SK-N-SH treated with all-trans-retinoic acid at 6 μM for 48 hours (cell line): ENCODE data around the gene TMEFF2.

Source experiments
- ARNTL ChIP-seq: fragments of 450-650 bp; formaldehyde crosslinking; IDR thresholded peaks from 2 replicates; pipeline ENCODE4 v1.5.0; 2020; ENCODE audit warnings: low read depth, mild to moderate bottlenecking, moderate library complexity, borderline replicate concordance
- CSDC2 ChIP-seq: fragments of 250-450 bp; sonication (Bioruptor Pico); IDR thresholded peaks from 2 replicates; pipeline ENCODE4 v1.5.0; 2020; ENCODE audit warnings: mild to moderate bottlenecking, moderate library complexity
- ESRRG ChIP-seq: fragments of 250-450 bp; sonication (Bioruptor Pico); IDR thresholded peaks from 2 replicates; pipeline ENCODE4 v1.6.1; 2021; ENCODE audit warnings: mild to moderate bottlenecking
- GLIS3 ChIP-seq: fragments of 250-450 bp; sonication (Bioruptor Pico); IDR thresholded peaks from 2 replicates; pipeline ENCODE4 v1.5.0; 2020; ENCODE audit warnings: mild to moderate bottlenecking, moderate library complexity
- ISL1 ChIP-seq: fragments of 250-450 bp; sonication (Bioruptor Pico); IDR thresholded peaks from 2 replicates; pipeline ENCODE4 v2.1.2; 2022; ENCODE audit warnings: mild to moderate bottlenecking, moderate library complexity
- OSR1 ChIP-seq: fragments of 250-450 bp; sonication (Bioruptor Pico); IDR thresholded peaks from 2 replicates; pipeline ENCODE4 v1.8.0; 2022; ENCODE audit warnings: moderate library complexity, mild to moderate bottlenecking, inconsistent platforms
- RARB ChIP-seq: fragments of 250-450 bp; sonication (Bioruptor Pico); IDR thresholded peaks from 2 replicates; pipeline ENCODE4 v1.8.0; 2021; ENCODE audit warnings: mild to moderate bottlenecking, moderate library complexity
- ZC3H10 ChIP-seq: fragments of 250-450 bp; sonication (Bioruptor Pico); IDR thresholded peaks from 2 replicates; pipeline ENCODE4 v1.5.1; 2021; ENCODE audit warnings: mild to moderate bottlenecking, moderate library complexity
- ZFP30 ChIP-seq: fragments of 450-650 bp; formaldehyde crosslinking; IDR thresholded peaks from 2 replicates; pipeline ENCODE4 v1.5.0; 2022; ENCODE audit warnings: mild to moderate bottlenecking, moderate library complexity
- ZNF8 ChIP-seq: fragments of 450-650 bp; formaldehyde crosslinking; IDR thresholded peaks from 2 replicates; pipeline ENCODE4 v1.5.0; 2020; ENCODE audit warnings: mild to moderate bottlenecking, moderate library complexity
- TF ChIP-seq, protein P1 (sequence below): fragments of 250-450 bp; sonication (Bioruptor Pico); IDR thresholded peaks from 2 replicates; pipeline ENCODE4 v1.8.0; 2020; ENCODE audit warnings: mild to moderate bottlenecking, moderate library complexity, borderline replicate concordance
- TF ChIP-seq, protein P2 (sequence below): fragments of 250-450 bp; sonication (Bioruptor Pico); IDR thresholded peaks from 2 replicates; pipeline ENCODE4 v1.5.1; 2020; ENCODE audit warnings: low read depth, mild to moderate bottlenecking, moderate library complexity
- TF ChIP-seq, protein P3 (sequence below): fragments of 250-450 bp; sonication (Bioruptor Pico); IDR thresholded peaks from 2 replicates; pipeline ENCODE4 v1.5.1; 2021; ENCODE audit warnings: mild to moderate bottlenecking, moderate library complexity

DNA sequence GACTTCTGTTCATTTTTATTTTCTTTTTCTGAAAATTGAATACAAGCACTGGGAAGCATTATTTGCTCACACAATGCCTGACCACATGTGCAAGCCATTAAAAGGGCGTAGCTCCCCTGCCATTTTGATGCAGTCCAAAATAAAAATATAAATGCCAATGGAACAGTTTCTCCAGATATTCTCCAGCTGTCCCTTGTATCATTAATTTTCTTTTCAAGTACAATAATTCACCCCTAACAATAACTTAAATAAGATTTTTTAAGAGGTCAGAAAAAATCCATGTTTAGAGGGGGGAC is 168.0 kb downstream of the TMEFF2 start:
- TF ChIP-seq CSDC2 (CRISPR knock-in tag) (no peak), ARNTL (CRISPR knock-in tag) (no peak), ZFP30 (CRISPR knock-in tag) (no peak), OSR1 (CRISPR knock-in tag) (no peak), ISL1 (CRISPR knock-in tag) (no peak), ESRRG (CRISPR knock-in tag) (no peak), RARB (no peak), ZNF8 (CRISPR knock-in tag) (no peak), ZC3H10 (CRISPR knock-in tag) (no peak), GLIS3 (CRISPR knock-in tag) (no peak)
- TF ChIP-seq, protein P1, sequence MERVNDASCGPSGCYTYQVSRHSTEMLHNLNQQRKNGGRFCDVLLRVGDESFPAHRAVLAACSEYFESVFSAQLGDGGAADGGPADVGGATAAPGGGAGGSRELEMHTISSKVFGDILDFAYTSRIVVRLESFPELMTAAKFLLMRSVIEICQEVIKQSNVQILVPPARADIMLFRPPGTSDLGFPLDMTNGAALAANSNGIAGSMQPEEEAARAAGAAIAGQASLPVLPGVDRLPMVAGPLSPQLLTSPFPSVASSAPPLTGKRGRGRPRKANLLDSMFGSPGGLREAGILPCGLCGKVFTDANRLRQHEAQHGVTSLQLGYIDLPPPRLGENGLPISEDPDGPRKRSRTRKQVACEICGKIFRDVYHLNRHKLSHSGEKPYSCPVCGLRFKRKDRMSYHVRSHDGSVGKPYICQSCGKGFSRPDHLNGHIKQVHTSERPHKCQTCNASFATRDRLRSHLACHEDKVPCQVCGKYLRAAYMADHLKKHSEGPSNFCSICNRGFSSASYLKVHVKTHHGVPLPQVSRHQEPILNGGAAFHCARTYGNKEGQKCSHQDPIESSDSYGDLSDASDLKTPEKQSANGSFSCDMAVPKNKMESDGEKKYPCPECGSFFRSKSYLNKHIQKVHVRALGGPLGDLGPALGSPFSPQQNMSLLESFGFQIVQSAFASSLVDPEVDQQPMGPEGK (CRISPR knock-in tag): no peak
- TF ChIP-seq, protein P2, sequence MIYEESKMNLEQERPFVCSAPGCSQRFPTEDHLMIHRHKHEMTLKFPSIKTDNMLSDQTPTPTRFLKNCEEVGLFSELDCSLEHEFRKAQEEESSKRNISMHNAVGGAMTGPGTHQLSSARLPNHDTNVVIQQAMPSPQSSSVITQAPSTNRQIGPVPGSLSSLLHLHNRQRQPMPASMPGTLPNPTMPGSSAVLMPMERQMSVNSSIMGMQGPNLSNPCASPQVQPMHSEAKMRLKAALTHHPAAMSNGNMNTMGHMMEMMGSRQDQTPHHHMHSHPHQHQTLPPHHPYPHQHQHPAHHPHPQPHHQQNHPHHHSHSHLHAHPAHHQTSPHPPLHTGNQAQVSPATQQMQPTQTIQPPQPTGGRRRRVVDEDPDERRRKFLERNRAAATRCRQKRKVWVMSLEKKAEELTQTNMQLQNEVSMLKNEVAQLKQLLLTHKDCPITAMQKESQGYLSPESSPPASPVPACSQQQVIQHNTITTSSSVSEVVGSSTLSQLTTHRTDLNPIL (CRISPR knock-in tag): no peak
- TF ChIP-seq, protein P3, sequence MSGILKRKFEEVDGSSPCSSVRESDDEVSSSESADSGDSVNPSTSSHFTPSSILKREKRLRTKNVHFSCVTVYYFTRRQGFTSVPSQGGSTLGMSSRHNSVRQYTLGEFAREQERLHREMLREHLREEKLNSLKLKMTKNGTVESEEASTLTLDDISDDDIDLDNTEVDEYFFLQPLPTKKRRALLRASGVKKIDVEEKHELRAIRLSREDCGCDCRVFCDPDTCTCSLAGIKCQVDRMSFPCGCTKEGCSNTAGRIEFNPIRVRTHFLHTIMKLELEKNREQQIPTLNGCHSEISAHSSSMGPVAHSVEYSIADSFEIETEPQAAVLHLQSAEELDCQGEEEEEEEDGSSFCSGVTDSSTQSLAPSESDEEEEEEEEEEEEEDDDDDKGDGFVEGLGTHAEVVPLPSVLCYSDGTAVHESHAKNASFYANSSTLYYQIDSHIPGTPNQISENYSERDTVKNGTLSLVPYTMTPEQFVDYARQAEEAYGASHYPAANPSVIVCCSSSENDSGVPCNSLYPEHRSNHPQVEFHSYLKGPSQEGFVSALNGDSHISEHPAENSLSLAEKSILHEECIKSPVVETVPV (CRISPR knock-in tag): no peak
